Astrocyte (in vitro differentiated cells and primary cell): Measurements from ENCODE around the gene METAP1D. TPM values are rescaled to one million over a fixed set of nuclear protein-coding genes. Genes with fewer than 3 reads are reported as not detected.

ENCODE experiments used
- DNase-seq: peaks from one replicate; pipeline ENCODE4 v3.0.0-alpha.2; 2010; ENCODE audit warnings: low read depth
- FAIRE-seq: peaks from 2 replicates; lab custom pipeline; 2011; peaks lifted over from hg19 to GRCh38; lab: Jason Lieb, UNC
- H2AFZ ChIP-seq: 2 replicates; pipeline ENCODE4 v1.6.0; 2012; ENCODE audit warnings: low read depth, low read length, inconsistent platforms
- H3K27ac ChIP-seq: 2 replicates; pipeline ENCODE4 v1.5.1; 2011; ENCODE audit warnings: low read depth, low read length, inconsistent platforms
- H3K27me3 ChIP-seq: 2 replicates; pipeline ENCODE4 v1.6.0; 2011; ENCODE audit warnings: low read length, inconsistent platforms; ENCODE audit not compliant: insufficient read depth
- H3K36me3 ChIP-seq: 2 replicates; pipeline ENCODE4 v1.5.1; 2011; ENCODE audit warnings: low read length, inconsistent platforms; ENCODE audit not compliant: insufficient read depth
- H3K4me1 ChIP-seq: 2 replicates; pipeline ENCODE4 v1.5.1; 2011; ENCODE audit warnings: low read length, inconsistent platforms; ENCODE audit not compliant: insufficient read depth
- H3K4me2 ChIP-seq: 2 replicates; pipeline ENCODE4 v1.6.0; 2012; ENCODE audit warnings: low read length, inconsistent platforms
- H3K4me3 ChIP-seq: 2 replicates; pipeline ENCODE4 v1.5.1; 2011; ENCODE audit warnings: low read depth, mild to moderate bottlenecking, low read length, inconsistent platforms; ENCODE audit not compliant: insufficient read depth
- H3K79me2 ChIP-seq: 2 replicates; pipeline ENCODE4 v1.6.0; 2012; ENCODE audit warnings: mild to moderate bottlenecking, low read length, inconsistent platforms; ENCODE audit not compliant: insufficient read depth
- H3K9ac ChIP-seq: 2 replicates; pipeline ENCODE4 v1.6.0; 2012; ENCODE audit warnings: mild to moderate bottlenecking, low read length, inconsistent platforms
- H3K9me3 ChIP-seq: 2 replicates; pipeline ENCODE4 v1.5.1; 2012; ENCODE audit warnings: low read depth, mild to moderate bottlenecking, low read length, inconsistent platforms; ENCODE audit not compliant: insufficient read depth
- H4K20me1 ChIP-seq: 2 replicates; pipeline ENCODE4 v1.6.0; 2012; ENCODE audit warnings: low read length, inconsistent platforms; ENCODE audit not compliant: insufficient read depth
- H3K27ac Mint-ChIP-seq: one replicate; pipeline ENCODE4 v1.8.0; 2021; ENCODE audit warnings: mild to moderate bottlenecking, mixed read lengths; ENCODE audit not compliant: unreplicated experiment
- H3K27me3 Mint-ChIP-seq: one replicate; pipeline ENCODE4 v1.8.0; 2021; ENCODE audit warnings: low read depth, mixed read lengths; ENCODE audit not compliant: unreplicated experiment
- H3K36me3 Mint-ChIP-seq: one replicate; pipeline ENCODE4 v1.8.0; 2021; ENCODE audit warnings: low read depth, mixed read lengths; ENCODE audit not compliant: unreplicated experiment
- H3K4me1 Mint-ChIP-seq: one replicate; pipeline ENCODE4 v1.8.0; 2021; ENCODE audit warnings: low read depth, mixed read lengths; ENCODE audit not compliant: unreplicated experiment
- H3K4me3 Mint-ChIP-seq: one replicate; pipeline ENCODE4 v1.8.0; 2021; ENCODE audit warnings: mild to moderate bottlenecking, moderate library complexity, mixed read lengths; ENCODE audit not compliant: unreplicated experiment
- H3K9me3 Mint-ChIP-seq: one replicate; pipeline ENCODE4 v1.8.0; 2021; ENCODE audit warnings: mild to moderate bottlenecking, mixed read lengths; ENCODE audit not compliant: unreplicated experiment
- CTCF ChIP-seq: IDR thresholded peaks from 2 replicates; pipeline ENCODE4 v1.5.1; 2011; ENCODE audit warnings: low read depth, mild to moderate bottlenecking, inconsistent platforms, low read length, moderate library complexity; ENCODE audit not compliant: insufficient read depth
- EZH2 ChIP-seq: IDR thresholded peaks from 2 replicates; pipeline ENCODE4 v1.6.1; 2012; ENCODE audit warnings: mild to moderate bottlenecking, low read length, inconsistent platforms; ENCODE audit not compliant: insufficient read depth
- total RNA-seq: library from RNA; stranded (reverse); gene quantifications from 2 replicates; pipeline ENCODE4 v1.2.1, GENCODE V29; 2021

METAP1D gene
- total RNA-seq, 1 donor from 2014 or later = 6.5 TPM

- H3K27ac ChIP-seq = no peak overlapping the region
- H3K27me3 ChIP-seq = peaks cover 54% of the 10 kb centered on the region
- no peak overlapping the region for H3K9ac ChIP-seq
- H3K9me3 Mint-ChIP-seq = peaks cover 27% of the 10 kb centered on the region
- no peak for FAIRE-seq
- H3K4me1 Mint-ChIP-seq = no peaks in the 10 kb centered on the region
- no peak for DNase-seq
- H3K4me3 Mint-ChIP-seq = peak overlapping the region; percentile 12
- peaks cover 10% of the 10 kb centered on the region for H3K36me3 Mint-ChIP-seq
- no peak overlapping the region for H3K4me3 ChIP-seq
- peaks cover 6% of the 10 kb centered on the region for H3K4me1 ChIP-seq
- H3K27me3 Mint-ChIP-seq = peaks cover 79% of the 10 kb centered on the region
- H2AFZ ChIP-seq = no peak overlapping the region
- TF ChIP-seq EZH2 (peak; percentile 29), CTCF (no peak)
- H3K9me3 ChIP-seq = no peaks in the 10 kb centered on the region
- no peaks in the 10 kb centered on the region for H3K36me3 ChIP-seq
- peaks cover 30% of the 10 kb centered on the region for H4K20me1 ChIP-seq
- no peak overlapping the region for H3K4me2 ChIP-seq
- peak overlapping the region; percentile 66 for H3K27ac Mint-ChIP-seq
- no peaks in the 10 kb centered on the region for H3K79me2 ChIP-seq
Measured at GRCh38 chr2:172079838-172080640, 80.3 kb downstream of the METAP1D start.

GRCh38 chr2:172080641-172081220 is 81.0 kb downstream of the METAP1D start:
- H3K27me3 Mint-ChIP-seq = peaks cover 79% of the 10 kb centered on the region
- DNase-seq = no peak
- H3K36me3 ChIP-seq = no peaks in the 10 kb centered on the region
- peaks cover 10% of the 10 kb centered on the region for H3K36me3 Mint-ChIP-seq
- peaks cover 59% of the 10 kb centered on the region for H3K27me3 ChIP-seq
- H3K4me1 ChIP-seq = peaks cover 6% of the 10 kb centered on the region
- no peak for FAIRE-seq
- no peak for TF ChIP-seq CTCF
- TF ChIP-seq EZH2 = no peak
- no peak overlapping the region for H3K27ac ChIP-seq
- peaks cover 4% of the 10 kb centered on the region for H3K4me1 Mint-ChIP-seq
- no peak overlapping the region for H3K9ac ChIP-seq
- H3K27ac Mint-ChIP-seq = peak overlapping the region; percentile 31
- no peaks in the 10 kb centered on the region for H3K9me3 ChIP-seq
- no peak overlapping the region for H3K4me2 ChIP-seq
- no peak overlapping the region for H3K4me3 Mint-ChIP-seq
- H2AFZ ChIP-seq = no peak overlapping the region
- peaks cover 30% of the 10 kb centered on the region for H4K20me1 ChIP-seq
- H3K79me2 ChIP-seq = no peaks in the 10 kb centered on the region
- no peak overlapping the region for H3K4me3 ChIP-seq
- H3K9me3 Mint-ChIP-seq = peaks cover 27% of the 10 kb centered on the region
